ENCODE data around the gene MED14. TPM values are rescaled to one million over a fixed set of nuclear protein-coding genes. Genes with fewer than 3 reads are reported as not detected.

Gene MED14
- total and polyA plus RNA-seq, 10 of the 15 experiments (the other 5 are each of a cell fraction or from before 2014, with no cell fraction given) = 8.8 to 99.4 (median 29.4) TPM

GRCh38 chrX:40719731-40720130 is 15.6 kb downstream of the MED14 start:
- TF ChIP-seq ZSCAN29 (IDR thresholded peaks at IDR 0.05) (no peak), EP300 (IDR thresholded peaks at IDR 0.05; ENCODE audit: borderline replicate concordance in 1 of 2, control insufficient read depth in 1 of 2, low read depth in 2 of 2, low read length in 2 of 2) (no peak), CREM (IDR thresholded peaks at IDR 0.05; ENCODE audit: low read depth) (no peak), PAX5 (IDR thresholded peaks at IDR 0.05; ENCODE audit: borderline replicate concordance, low read depth, low read length) (no peak), NBN (IDR thresholded peaks at IDR 0.05) (no peak)
- peaks cover 35% of the 10 kb centered on the region for H3K79me2 ChIP-seq (ENCODE audit: control insufficient read depth, insufficient read depth, low read length)
- no peaks in the 10 kb centered on the region for H4K20me1 ChIP-seq (ENCODE audit: control insufficient read depth, insufficient read depth)
- H3K9ac ChIP-seq (ENCODE audit: control insufficient read depth, insufficient read depth, low read length) = no peak overlapping the region
- H3K4me1 ChIP-seq (ENCODE audit: control insufficient read depth, insufficient read depth, low read length) = no peaks in the 10 kb centered on the region
- no peaks in the 10 kb centered on the region for H3K27me3 ChIP-seq (replicated peaks in 1 of 2; ENCODE audit: control insufficient read depth in 2 of 2, insufficient read depth in 2 of 2, low read length in 1 of 2)
- intact Hi-C loops (cut with micrococcal nuclease; ENCODE audit: unreplicated experiment) = no loop called here
- no peak for FAIRE-seq
- no peak overlapping the region for H3K4me3 ChIP-seq
- H2AFZ ChIP-seq (ENCODE audit: control insufficient read depth, low read depth, low read length) = no peak overlapping the region
- H3K36me3 ChIP-seq (ENCODE audit: control insufficient read depth in 2 of 2, insufficient read depth in 2 of 2, low read length in 1 of 2) = peaks cover 3 to 6% of the 10 kb centered on the region in 2 experiments; a peak in 3 of 4 replicates
- no peak for ATAC-seq
- in situ Hi-C loops (cut with MboI) = no loop called here
- ChIA-PET RAD21 (ENCODE audit: unreplicated experiment) (interaction anchor here (0.5 kb wide), 1 partner anchor 49 kb away, joined by 3 read pairs; no protein-coding TSS in a partner anchor), SMC1A (ENCODE audit: uncharacterized antibody, unreplicated experiment) (interaction anchor here (1.3 kb wide), 1 partner anchor 11 kb away, joined by 3 read pairs; no protein-coding TSS in a partner anchor), POLR2A (interaction anchor here (1.2 kb wide), 1 partner anchor 10 kb away, joined by 3 read pairs; no protein-coding TSS in a partner anchor), CTCF (no interaction called here)
- DNase-seq (ENCODE audit: low read depth, low spot score) = no peak
- H3K4me2 ChIP-seq (ENCODE audit: control insufficient read depth, insufficient read depth) = no peak overlapping the region
- no peaks in the 10 kb centered on the region; the same call in 2 of the 3 replicates for H3K9me3 ChIP-seq (replicated peaks; ENCODE audit: control insufficient read depth, insufficient read depth, low read length)
- no peak overlapping the region for H3K27ac ChIP-seq (ENCODE audit: control insufficient read depth, insufficient read depth)
- no TSS peak for BruUV-seq (replicated peaks)

GRCh38 chrX:40719218-40719617 is 16.1 kb downstream of the MED14 start:
- Histone ChIP-seq H3K4me1 (ENCODE audit: control insufficient read depth, insufficient read depth, low read length) (no peaks in the 10 kb centered on the region), H3K27ac (ENCODE audit: control insufficient read depth, insufficient read depth) (no peak overlapping the region), H3K79me2 (ENCODE audit: control insufficient read depth, insufficient read depth, low read length) (peaks cover 34% of the 10 kb centered on the region), H3K9me3 (replicated peaks; ENCODE audit: control insufficient read depth, insufficient read depth, low read length) (no peaks in the 10 kb centered on the region; the same call in 2 of the 3 replicates), H2AFZ (ENCODE audit: control insufficient read depth, low read depth, low read length) (no peak overlapping the region), H3K36me3 (ENCODE audit: control insufficient read depth in 2 of 2, insufficient read depth in 2 of 2, low read length in 1 of 2) (peaks cover 3 to 6% of the 10 kb centered on the region in 2 experiments; a peak in 3 of 4 replicates), H3K4me2 (ENCODE audit: control insufficient read depth, insufficient read depth) (no peak overlapping the region), H3K9ac (ENCODE audit: control insufficient read depth, insufficient read depth, low read length) (no peak overlapping the region), H3K27me3 (replicated peaks in 1 of 2; ENCODE audit: control insufficient read depth in 2 of 2, insufficient read depth in 2 of 2, low read length in 1 of 2) (no peaks in the 10 kb centered on the region), H4K20me1 (ENCODE audit: control insufficient read depth, insufficient read depth) (no peaks in the 10 kb centered on the region), H3K4me3 (no peak overlapping the region)
- CTCF ChIA-PET = interaction anchor here (1.0 kb wide), 1 partner anchor 34 kb away, joined by 3 read pairs; no protein-coding TSS in a partner anchor
- POLR2A ChIA-PET = no interaction called here
- no peak for TF ChIP-seq SIX5 (IDR thresholded peaks at IDR 0.05; ENCODE audit: low read depth, low read length, severe bottlenecking)
- TF ChIP-seq, protein P1, sequence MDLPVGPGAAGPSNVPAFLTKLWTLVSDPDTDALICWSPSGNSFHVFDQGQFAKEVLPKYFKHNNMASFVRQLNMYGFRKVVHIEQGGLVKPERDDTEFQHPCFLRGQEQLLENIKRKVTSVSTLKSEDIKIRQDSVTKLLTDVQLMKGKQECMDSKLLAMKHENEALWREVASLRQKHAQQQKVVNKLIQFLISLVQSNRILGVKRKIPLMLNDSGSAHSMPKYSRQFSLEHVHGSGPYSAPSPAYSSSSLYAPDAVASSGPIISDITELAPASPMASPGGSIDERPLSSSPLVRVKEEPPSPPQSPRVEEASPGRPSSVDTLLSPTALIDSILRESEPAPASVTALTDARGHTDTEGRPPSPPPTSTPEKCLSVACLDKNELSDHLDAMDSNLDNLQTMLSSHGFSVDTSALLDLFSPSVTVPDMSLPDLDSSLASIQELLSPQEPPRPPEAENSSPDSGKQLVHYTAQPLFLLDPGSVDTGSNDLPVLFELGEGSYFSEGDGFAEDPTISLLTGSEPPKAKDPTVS (IDR thresholded peaks at IDR 0.05; ENCODE audit: low read depth, low read length) = no peak
- no TSS peak for BruUV-seq (replicated peaks)
- DNase-seq (ENCODE audit: low read depth, low spot score) (no peak), FAIRE-seq (no peak), ATAC-seq (no peak)
- in situ Hi-C loops (cut with MboI) (no loop called here), intact Hi-C loops (cut with micrococcal nuclease; ENCODE audit: unreplicated experiment) (no loop called here)
- SMC1A ChIA-PET (ENCODE audit: uncharacterized antibody, unreplicated experiment) = interaction anchor here (1.0 to 2.3 kb wide), 5 partner anchors 10 to 175 kb away, joined by 3 to 6 read pairs (median 3); partner anchors contain the start of gene MED14
- RAD21 ChIA-PET (ENCODE audit: unreplicated experiment) = no interaction called here

Data from GM12878 (cell line).